Testis (tissue), 2 donors: Measurements from ENCODE around the gene HMG20A.

Experiments
- CTCF ChIP-seq, 3 experiments: fragments of 450-650 bp in 2 of 3; fragments of 200-600 bp in 1 of 3; sonication (generic) in 1 of 3; IDR thresholded peaks; one replicate each; pipeline ENCODE4 v1.5.1; 2016 to 2019; ENCODE audit warnings: antibody characterized with exemption in 3 of 3, mild to moderate bottlenecking in 2 of 3, moderate library complexity in 1 of 3
- POLR2A ChIP-seq: fragments of 450-650 bp; IDR thresholded peaks from one replicate; pipeline ENCODE4 v1.6.1; 2017; ENCODE audit warnings: antibody characterized with exemption, mild to moderate bottlenecking, moderate library complexity

GRCh38 chr15:77519540-77519939 is 98.9 kb downstream of the HMG20A start:
- TF ChIP-seq POLR2A: no peak
- TF ChIP-seq CTCF (IDR thresholded peaks at IDR 0.05): no peak
